ENCODE data around the gene HEXA.

- TF ChIP-seq, protein P1, sequence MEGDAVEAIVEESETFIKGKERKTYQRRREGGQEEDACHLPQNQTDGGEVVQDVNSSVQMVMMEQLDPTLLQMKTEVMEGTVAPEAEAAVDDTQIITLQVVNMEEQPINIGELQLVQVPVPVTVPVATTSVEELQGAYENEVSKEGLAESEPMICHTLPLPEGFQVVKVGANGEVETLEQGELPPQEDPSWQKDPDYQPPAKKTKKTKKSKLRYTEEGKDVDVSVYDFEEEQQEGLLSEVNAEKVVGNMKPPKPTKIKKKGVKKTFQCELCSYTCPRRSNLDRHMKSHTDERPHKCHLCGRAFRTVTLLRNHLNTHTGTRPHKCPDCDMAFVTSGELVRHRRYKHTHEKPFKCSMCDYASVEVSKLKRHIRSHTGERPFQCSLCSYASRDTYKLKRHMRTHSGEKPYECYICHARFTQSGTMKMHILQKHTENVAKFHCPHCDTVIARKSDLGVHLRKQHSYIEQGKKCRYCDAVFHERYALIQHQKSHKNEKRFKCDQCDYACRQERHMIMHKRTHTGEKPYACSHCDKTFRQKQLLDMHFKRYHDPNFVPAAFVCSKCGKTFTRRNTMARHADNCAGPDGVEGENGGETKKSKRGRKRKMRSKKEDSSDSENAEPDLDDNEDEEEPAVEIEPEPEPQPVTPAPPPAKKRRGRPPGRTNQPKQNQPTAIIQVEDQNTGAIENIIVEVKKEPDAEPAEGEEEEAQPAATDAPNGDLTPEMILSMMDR (IDR thresholded peaks at IDR 0.05): no peak
- no peak for TF ChIP-seq EP300 (IDR thresholded peaks at IDR 0.05)
- TF ChIP-seq POLR2A (IDR thresholded peaks at IDR 0.05; ENCODE audit: low read depth): no peak
Measured at GRCh38 chr15:72304596-72304995, 71.2 kb downstream of the HEXA start.

Data from esophagus muscularis mucosa (tissue), 4 donors.